GM21529 (cell line): Measurements from ENCODE around the gene DENND2D.

Source experiments
- ATAC-seq: cut with Tn5 transposase; IDR thresholded peaks from one replicate; pipeline ENCODE4 v1.9.1; 2021; ENCODE audit not compliant: unreplicated experiment

Gene DENND2D

DNA sequence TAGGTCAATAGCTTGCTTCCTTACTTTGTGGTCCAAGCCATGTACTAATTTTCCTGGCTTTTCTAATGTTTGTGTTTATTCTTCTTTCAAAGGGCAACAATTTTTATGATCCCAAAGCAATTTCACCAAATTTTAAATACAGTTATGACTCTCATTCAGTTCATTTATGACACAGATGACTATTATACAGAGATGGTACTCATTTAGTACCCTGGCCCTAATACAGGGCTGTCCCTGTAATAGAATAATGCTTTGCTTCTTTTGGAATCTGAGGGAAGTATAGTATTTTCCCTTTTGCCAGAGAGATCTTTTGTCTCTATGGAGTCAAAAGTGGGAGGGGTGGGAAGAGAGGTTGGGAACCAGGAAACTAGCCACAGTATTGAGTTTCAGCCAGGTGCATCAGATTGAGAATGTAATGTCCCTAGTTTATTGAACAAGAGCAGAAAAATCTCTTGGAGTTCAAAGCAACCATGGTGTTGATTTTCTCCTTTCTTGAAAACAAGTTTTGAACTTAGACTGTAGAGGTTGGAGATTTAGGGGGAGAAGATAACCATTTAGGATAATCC, 20.4 kb downstream of the DENND2D start:
- no peak for ATAC-seq

DNA sequence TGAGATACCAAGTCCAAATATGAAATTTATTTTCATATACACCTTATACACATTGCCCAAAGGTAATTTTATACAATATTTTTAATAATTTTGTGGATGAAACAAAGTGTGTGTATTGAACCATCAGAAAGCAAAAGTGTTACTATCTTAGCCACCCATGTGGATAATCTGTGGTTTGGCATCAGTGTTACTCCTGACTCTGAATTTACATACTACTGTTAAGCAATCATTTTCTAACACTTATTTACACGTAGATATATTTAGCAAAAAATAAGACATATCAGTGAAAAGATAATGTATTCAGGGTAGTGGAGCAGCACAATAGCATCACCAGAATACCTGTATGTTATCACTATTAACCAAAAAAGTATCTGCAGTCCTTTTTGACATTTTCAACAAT, 23.8 kb downstream of the DENND2D start:
- ATAC-seq: no peak

- no peak for ATAC-seq
Measured at GRCh38 chr1:111175349-111175748, 25.1 kb downstream of the DENND2D start.

GRCh38 chr1:111174070-111174469, 26.4 kb downstream of the DENND2D start:
- no peak for ATAC-seq

- no peak for ATAC-seq
Measured at GRCh38 chr1:111172463-111172862, 28.0 kb downstream of the DENND2D start.

DNA sequence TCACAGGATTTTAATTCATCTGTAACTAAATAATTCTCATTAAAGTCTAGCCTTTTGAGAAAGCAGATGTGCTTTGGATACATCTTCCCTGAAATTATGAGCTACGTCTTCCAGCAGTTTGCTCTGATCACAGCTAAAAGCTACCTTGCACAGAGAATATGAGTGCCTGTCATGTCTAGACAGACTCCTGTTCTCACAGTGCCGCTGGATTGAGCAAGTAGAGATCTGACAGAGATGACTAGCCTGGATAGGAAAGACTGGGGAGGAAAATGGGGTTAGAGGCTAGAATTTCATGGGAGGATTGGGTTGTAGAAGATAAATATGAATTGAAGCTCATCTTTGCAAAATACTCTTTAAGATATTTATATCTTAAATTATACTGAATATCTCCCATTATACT, 36.3 kb downstream of the DENND2D start:
- no peak for ATAC-seq

DNA sequence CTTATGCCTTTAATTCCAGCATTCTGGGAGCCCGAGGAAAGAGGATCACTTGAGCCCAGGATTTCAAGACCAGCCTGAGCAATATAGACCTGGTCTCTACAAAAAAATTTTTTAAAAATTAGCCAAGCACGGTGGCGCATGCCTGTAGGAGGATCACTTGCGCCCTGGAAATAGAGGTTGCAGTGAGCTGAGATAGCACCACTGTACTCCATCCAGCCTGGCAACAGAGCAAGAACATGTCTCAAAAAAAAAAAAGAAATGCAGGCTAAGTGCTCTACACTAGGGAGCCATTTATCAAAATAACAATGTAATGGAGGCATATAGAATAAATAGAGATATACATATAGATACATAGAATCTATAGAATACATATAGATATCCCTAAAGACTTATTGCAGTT, 37.1 kb downstream of the DENND2D start:
- ATAC-seq: no peak

GRCh38 chr1:111162488-111162880, 38.0 kb downstream of the DENND2D start:
- ATAC-seq: no peak

DNA sequence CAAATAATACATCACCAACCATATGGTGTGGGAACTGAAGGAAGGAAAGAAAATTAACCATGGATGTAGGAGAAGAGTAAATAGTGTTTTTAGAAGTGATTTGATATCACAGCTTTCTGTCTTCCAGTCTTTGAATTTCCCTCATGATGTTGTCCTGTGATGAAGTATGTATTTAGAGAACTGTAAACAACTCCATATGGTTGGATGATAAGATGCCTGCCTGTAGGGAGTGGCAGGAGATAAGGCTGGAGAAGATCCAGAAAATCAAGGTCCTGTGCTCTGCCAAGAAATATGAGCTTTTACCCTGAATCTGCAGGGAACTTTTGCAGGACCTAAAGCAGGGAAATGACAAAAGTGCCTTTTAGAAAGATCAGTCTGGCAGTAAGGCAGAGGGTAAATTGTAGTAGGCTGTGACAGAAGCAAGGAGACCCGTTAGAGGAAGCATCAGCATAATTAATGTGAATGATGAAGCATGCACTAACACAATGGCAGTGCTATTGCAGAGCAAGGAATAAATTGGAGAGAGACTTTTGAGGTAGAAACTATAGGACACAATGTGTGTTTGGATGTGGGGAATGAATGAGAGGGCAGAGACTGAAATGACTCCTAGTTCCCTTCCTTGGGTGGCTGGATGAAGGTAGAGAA, 38.5 kb downstream of the DENND2D start:
- ATAC-seq: no peak

GRCh38 chr1:111157431-111157830, 43.0 kb downstream of the DENND2D start:
- ATAC-seq: no peak

- no peak for ATAC-seq
Measured at GRCh38 chr1:111154021-111154999, 46.1 kb downstream of the DENND2D start.

- ATAC-seq: no peak
Measured at GRCh38 chr1:111151838-111152237, 48.6 kb downstream of the DENND2D start.

DNA sequence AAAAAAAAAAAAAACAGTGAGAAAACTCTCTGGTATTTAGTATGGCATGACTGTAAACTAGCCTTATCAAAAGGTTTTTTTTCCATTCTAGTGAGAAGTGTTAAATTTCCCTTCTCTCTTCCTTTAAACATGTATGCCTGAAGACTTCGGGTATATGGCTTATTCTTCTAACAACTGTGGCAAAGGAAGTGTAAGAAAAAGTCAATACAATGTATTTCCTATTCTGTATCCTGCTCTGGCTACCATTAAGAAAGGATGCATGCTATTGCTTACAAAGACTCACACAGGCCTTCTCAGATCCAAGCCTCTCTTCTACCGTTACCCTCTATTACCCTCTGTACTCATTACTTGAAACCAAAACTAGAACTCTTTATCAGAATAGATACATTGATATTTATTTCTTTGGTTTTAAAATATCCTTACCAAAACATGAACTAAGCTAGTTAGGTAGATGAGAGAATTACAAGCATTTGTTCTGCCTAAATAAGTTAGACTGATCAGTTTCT, 52.0 kb downstream of the DENND2D start:
- ATAC-seq: peak; percentile 62

DNA sequence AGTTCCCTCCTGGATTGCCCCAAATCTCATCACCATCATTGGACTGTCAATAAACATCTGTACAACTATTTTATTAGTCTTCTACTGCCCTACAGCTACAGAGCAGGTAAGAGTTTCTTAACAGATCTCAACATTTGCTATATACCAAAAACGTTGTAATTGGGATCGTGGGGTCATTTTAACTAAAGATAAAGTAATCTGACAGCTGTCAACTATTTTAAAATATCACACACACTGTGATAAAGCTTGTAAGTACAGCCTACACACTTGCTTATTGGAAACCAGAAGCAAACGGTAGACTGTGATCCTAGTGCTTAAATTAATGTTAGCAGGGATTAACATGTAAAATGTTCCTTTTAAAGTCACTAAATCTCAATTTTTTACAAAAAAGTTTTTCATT, 52.5 kb downstream of the DENND2D start:
- ATAC-seq: no peak

GRCh38 chr1:111145963-111146768, 54.3 kb downstream of the DENND2D start:
- ATAC-seq: no peak

GRCh38 chr1:111145542-111145941, 54.9 kb downstream of the DENND2D start:
- ATAC-seq: no peak

- no peak for ATAC-seq
Measured at GRCh38 chr1:111142356-111142975, 58.0 kb downstream of the DENND2D start.

- no peak for ATAC-seq
Measured at GRCh38 chr1:111141245-111142220, 58.9 kb downstream of the DENND2D start.

DNA sequence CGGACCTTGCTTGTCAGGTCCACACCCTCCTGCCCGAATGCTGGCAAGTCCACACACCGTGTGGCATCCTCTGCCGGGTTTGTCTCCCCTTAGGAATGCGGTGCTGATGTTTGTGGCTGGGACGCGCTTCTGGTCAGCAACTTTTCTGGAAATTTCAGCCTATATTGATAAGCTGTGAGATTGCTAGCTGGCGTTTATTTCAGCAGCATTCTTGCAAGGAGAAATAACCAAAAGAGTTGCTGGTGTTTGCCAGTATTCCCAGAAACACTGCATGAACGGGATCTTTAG, 59.8 kb downstream of the DENND2D start:
- no peak for ATAC-seq
